DOHH2 (cell line): ENCODE data around the gene PMPCA.

Experiments
- H3F3A ChIP-seq: fragments of 200-600 bp; sonication (generic), shearing (Covaris generic); 2 replicates; pipeline ENCODE4 v1.6.0; 2016; ENCODE audit warnings: antibody characterized with exemption, mild to moderate bottlenecking; ENCODE audit not compliant: control insufficient read depth, insufficient read depth
- H3K27ac ChIP-seq: fragments of 200-600 bp; sonication (generic); 2 replicates; pipeline ENCODE4 v1.5.1; 2014; ENCODE audit warnings: low read depth, mild to moderate bottlenecking, low read length, moderate library complexity
- H3K27me3 ChIP-seq: fragments of 200-600 bp; sonication (generic); 2 replicates; pipeline ENCODE4 v1.6.1; 2014; ENCODE audit warnings: mild to moderate bottlenecking, low read length, mixed read lengths; ENCODE audit not compliant: control insufficient read depth
- H3K36me3 ChIP-seq: fragments of 200-600 bp; sonication (generic); 2 replicates; pipeline ENCODE4 v1.6.1; 2014; ENCODE audit warnings: mild to moderate bottlenecking, low read length, moderate library complexity, mixed read lengths; ENCODE audit not compliant: control insufficient read depth
- H3K4me1 ChIP-seq: fragments of 200-600 bp; sonication (generic); 2 replicates; pipeline ENCODE4 v1.6.1; 2014; ENCODE audit warnings: mild to moderate bottlenecking, low read length, mixed read lengths; ENCODE audit not compliant: control insufficient read depth
- H3K4me2 ChIP-seq: fragments of 200-600 bp; sonication (generic); 2 replicates; pipeline ENCODE4 v1.6.0; 2014; ENCODE audit warnings: mild to moderate bottlenecking, low read length, moderate library complexity
- H3K4me3 ChIP-seq: fragments of 200-600 bp; sonication (generic); 2 replicates; pipeline ENCODE4 v1.5.1; 2014; ENCODE audit warnings: mild to moderate bottlenecking, low read length, mixed read lengths
- H3K79me2 ChIP-seq: fragments of 200-600 bp; sonication (generic); 2 replicates; pipeline ENCODE4 v1.6.1; 2014; ENCODE audit warnings: mild to moderate bottlenecking, low read length, mixed read lengths; ENCODE audit not compliant: control insufficient read depth
- H3K9me2 ChIP-seq: fragments of 200-600 bp; sonication (generic); replicated peaks from 2 replicates; pipeline ENCODE4 v1.6.1; 2014; ENCODE audit warnings: mild to moderate bottlenecking, low read length, mixed read lengths; ENCODE audit not compliant: control insufficient read depth
- H3K9me3 ChIP-seq: fragments of 200-600 bp; sonication (generic); 2 replicates; pipeline ENCODE4 v1.6.1; 2014; ENCODE audit warnings: antibody characterized with exemption, low read length, mixed read lengths; ENCODE audit not compliant: control insufficient read depth, insufficient read depth
- H4K20me1 ChIP-seq: fragments of 200-600 bp; sonication (generic); 2 replicates; pipeline ENCODE4 v1.6.0; 2014; ENCODE audit warnings: low read depth, mild to moderate bottlenecking, antibody characterized with exemption, low read length, moderate library complexity; ENCODE audit not compliant: control insufficient read depth, insufficient read depth
- EZH2phosphoT487 ChIP-seq: fragments of 200-600 bp; sonication (generic); IDR thresholded peaks from 2 replicates; pipeline ENCODE4 v1.6.1; 2017; ENCODE audit warnings: borderline replicate concordance, mild to moderate bottlenecking, antibody characterized with exemption, low read length, moderate library complexity, mixed read lengths
- TF ChIP-seq, protein P1 (sequence below): fragments of 200-600 bp; sonication (generic); IDR thresholded peaks from one replicate; pipeline ENCODE4 v1.5.1; 2014; ENCODE audit warnings: antibody characterized with exemption, mild to moderate bottlenecking, low read depth, low read length; ENCODE audit not compliant: poor library complexity, severe bottlenecking

PMPCA gene

DNA sequence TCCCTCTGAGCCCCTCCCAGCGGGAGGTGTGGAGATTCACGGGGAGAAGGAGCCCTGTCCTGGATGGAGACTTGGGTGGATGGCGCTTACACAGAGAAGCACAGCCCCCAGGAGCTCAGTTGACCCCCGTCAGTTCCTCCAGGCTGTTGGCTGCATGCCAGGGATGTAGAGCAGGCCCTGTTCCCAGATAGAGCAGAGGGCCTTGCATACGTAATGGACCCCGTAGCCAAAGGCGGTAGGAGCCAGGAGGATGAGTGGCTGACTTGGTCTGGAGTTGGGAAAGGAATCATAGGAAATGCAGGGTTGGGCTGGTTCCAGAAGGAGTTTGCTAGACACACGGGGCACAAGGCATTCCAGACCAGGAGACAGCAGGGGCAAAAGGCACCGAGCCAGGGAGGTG lies 2.5 kb downstream of the PMPCA start:
- H3K9me2 ChIP-seq, result no peaks in the 10 kb centered on the region
- peaks cover 81% of the 10 kb centered on the region for H3K36me3 ChIP-seq
- TF ChIP-seq, protein P1, sequence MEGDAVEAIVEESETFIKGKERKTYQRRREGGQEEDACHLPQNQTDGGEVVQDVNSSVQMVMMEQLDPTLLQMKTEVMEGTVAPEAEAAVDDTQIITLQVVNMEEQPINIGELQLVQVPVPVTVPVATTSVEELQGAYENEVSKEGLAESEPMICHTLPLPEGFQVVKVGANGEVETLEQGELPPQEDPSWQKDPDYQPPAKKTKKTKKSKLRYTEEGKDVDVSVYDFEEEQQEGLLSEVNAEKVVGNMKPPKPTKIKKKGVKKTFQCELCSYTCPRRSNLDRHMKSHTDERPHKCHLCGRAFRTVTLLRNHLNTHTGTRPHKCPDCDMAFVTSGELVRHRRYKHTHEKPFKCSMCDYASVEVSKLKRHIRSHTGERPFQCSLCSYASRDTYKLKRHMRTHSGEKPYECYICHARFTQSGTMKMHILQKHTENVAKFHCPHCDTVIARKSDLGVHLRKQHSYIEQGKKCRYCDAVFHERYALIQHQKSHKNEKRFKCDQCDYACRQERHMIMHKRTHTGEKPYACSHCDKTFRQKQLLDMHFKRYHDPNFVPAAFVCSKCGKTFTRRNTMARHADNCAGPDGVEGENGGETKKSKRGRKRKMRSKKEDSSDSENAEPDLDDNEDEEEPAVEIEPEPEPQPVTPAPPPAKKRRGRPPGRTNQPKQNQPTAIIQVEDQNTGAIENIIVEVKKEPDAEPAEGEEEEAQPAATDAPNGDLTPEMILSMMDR, result no peak
- no peak for TF ChIP-seq EZH2phosphoT487
- no peaks in the 10 kb centered on the region for H3F3A ChIP-seq
- H3K4me2 ChIP-seq, result no peak overlapping the region
- no peak overlapping the region for H3K4me3 ChIP-seq
- peaks cover 33% of the 10 kb centered on the region for H3K4me1 ChIP-seq
- H3K27ac ChIP-seq, result no peak overlapping the region
- H4K20me1 ChIP-seq, result peaks cover 16% of the 10 kb centered on the region; the same call in 1 of the 2 replicates
- no peaks in the 10 kb centered on the region for H3K27me3 ChIP-seq
- peaks cover 63% of the 10 kb centered on the region for H3K79me2 ChIP-seq
- H3K9me3 ChIP-seq, result no peaks in the 10 kb centered on the region

DNA sequence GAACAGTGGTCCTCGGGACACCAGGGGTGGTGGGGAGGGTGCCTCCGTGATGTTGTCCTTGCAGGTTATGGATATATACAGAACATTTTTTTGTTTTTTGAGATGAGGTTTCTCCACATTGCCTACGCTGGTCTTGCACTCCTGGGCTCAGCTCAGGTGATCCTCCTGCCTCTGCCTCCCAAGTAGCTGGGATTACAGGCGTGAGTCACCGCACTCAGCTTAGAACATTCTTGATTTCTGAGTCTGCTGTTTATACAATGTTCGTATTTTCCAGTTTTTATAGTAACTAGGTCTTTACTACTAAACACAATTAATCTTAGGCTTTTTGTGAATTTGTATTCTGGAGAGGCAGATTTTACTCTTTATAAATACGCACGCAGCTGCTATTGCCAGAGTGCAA lies 6.0 kb downstream of the PMPCA start:
- no peak overlapping the region for H3K27ac ChIP-seq
- no peak for TF ChIP-seq EZH2phosphoT487
- TF ChIP-seq, protein P1, result no peak
- H3K36me3 ChIP-seq, result peaks cover 91% of the 10 kb centered on the region

DNA sequence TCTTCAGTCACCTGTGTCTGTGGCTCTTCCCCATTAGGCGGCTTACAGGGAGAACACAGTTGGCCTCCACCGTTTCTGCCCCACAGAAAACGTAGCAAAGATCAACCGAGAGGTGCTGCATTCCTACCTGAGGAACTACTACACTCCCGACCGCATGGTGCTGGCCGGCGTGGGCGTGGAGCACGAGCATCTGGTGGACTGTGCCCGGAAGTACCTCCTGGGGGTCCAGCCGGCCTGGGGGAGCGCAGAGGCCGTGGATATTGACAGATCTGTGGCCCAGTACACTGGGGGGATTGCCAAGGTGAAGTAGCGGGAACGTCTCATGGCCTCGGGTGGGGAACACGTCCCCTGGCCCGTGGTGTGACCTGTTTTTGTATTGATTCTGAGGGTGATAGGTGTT lies 6.5 kb downstream of the PMPCA start:
- Histone ChIP-seq H4K20me1 (peaks cover 6% of the 10 kb centered on the region; the same call in 1 of the 2 replicates), H3K9me3 (no peaks in the 10 kb centered on the region), H3K36me3 (peaks cover 91% of the 10 kb centered on the region), H3K79me2 (peaks cover 26% of the 10 kb centered on the region), H3K9me2 (no peaks in the 10 kb centered on the region), H3F3A (no peaks in the 10 kb centered on the region), H3K4me3 (no peak overlapping the region), H3K4me2 (no peak overlapping the region), H3K27ac (no peak overlapping the region), H3K4me1 (peaks cover 7% of the 10 kb centered on the region), H3K27me3 (no peaks in the 10 kb centered on the region)
- TF ChIP-seq, protein P1, result no peak
- TF ChIP-seq EZH2phosphoT487, result no peak

More for the DNA sequence above, 6.0 kb downstream of the PMPCA start:
- Histone ChIP-seq H3K4me2 (no peak overlapping the region), H3F3A (no peaks in the 10 kb centered on the region), H3K27me3 (no peaks in the 10 kb centered on the region), H3K9me2 (no peaks in the 10 kb centered on the region), H3K4me3 (no peak overlapping the region), H4K20me1 (peaks cover 11% of the 10 kb centered on the region; the same call in 1 of the 2 replicates), H3K4me1 (peaks cover 12% of the 10 kb centered on the region), H3K79me2 (peaks cover 31% of the 10 kb centered on the region), H3K9me3 (no peaks in the 10 kb centered on the region)
